Neural progenitor cell (in vitro differentiated cells): ENCODE measurements around the gene POU2AF2.

Experiments
- EZH2 ChIP-seq: fragments of 200-600 bp; sonication (generic); IDR thresholded peaks from 2 replicates; pipeline ENCODE4 v1.6.1; 2017; ENCODE audit warnings: antibody characterized with exemption, mild to moderate bottlenecking, moderate library complexity
- TF ChIP-seq, protein P1 (sequence below): fragments of 200-600 bp; sonication (generic); IDR thresholded peaks from 2 replicates; pipeline ENCODE4 v1.5.1; 2017; ENCODE audit warnings: antibody characterized with exemption, mild to moderate bottlenecking

DNA sequence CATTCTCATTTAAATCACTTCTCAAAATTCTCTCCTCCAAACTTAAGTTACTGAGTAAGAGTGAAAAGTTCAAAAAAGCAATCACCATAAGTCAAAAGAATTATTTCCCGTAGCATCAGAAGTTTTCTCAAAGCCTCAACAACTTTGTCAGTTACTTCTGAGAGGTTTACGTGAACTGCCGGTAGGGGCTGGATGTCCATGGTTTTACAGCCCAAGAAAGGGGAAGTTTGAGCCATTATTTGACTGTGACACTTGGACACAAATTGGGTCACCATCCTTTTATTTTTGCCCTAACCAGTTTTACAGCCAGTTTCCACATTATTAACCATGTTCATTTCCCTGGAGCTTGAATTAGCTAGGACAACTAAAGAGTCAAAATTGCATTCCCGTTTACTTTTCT lies 60.4 kb downstream of the POU2AF2 start:
- TF ChIP-seq, protein P1, sequence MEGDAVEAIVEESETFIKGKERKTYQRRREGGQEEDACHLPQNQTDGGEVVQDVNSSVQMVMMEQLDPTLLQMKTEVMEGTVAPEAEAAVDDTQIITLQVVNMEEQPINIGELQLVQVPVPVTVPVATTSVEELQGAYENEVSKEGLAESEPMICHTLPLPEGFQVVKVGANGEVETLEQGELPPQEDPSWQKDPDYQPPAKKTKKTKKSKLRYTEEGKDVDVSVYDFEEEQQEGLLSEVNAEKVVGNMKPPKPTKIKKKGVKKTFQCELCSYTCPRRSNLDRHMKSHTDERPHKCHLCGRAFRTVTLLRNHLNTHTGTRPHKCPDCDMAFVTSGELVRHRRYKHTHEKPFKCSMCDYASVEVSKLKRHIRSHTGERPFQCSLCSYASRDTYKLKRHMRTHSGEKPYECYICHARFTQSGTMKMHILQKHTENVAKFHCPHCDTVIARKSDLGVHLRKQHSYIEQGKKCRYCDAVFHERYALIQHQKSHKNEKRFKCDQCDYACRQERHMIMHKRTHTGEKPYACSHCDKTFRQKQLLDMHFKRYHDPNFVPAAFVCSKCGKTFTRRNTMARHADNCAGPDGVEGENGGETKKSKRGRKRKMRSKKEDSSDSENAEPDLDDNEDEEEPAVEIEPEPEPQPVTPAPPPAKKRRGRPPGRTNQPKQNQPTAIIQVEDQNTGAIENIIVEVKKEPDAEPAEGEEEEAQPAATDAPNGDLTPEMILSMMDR: no peak
- no peak for TF ChIP-seq EZH2
